ENCODE data around the gene DTNA.

The DTNA gene

DNA sequence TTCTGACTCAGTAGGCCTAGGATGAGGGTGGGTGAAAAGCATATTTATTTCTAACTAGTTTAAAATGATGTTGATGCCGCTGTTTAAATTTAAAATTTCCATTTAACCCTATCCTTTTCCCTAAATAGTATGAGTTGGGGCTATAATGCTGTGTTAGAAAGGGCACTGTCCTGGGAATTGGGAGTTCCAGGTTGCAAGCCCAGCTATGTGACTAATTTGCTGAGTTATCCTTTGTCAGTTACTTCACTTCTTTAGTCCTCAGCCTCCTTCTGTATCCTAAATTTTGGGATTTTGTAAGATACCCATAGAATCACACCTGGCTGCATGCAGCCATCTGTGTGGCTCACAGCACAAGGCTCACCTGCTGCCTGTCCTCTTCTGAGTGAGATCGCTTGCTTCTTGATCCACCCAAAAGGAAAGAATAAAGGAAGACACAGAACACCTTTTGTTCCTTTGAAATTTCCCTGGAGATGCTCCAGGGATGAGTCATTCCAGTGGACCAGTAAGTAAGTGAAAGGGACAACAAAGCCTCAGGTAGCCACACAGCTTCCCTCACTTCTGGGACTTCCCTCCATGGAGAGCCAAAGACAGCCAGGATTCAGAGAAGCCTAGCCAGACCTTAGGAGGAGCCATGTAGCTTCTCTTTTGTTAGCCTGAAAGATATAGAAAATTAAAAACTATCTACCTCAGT, 97.2 kb downstream of the DTNA start:
- DNase-seq (ENCODE audit: low spot score): no peak

DNA sequence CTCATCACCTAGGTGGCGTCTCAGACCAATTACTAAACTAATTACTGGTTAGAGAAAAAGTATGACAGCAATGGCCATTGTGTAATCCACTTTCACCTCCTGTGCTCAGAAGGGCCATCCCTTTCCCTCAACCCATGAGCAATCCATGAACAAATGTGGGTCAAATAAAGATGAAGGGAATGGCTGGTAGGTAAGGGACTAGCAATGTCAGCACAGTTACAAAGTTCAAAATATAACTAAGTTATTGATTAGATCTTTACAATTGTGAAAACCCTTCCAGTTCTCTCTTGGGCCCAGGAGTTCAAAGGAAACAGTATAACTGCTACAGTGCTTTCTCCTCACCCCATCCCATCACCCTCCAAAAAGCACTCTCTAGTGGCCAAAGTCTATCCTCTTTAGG, 98.3 kb downstream of the DTNA start:
- DNase-seq (ENCODE audit: low spot score): no peak

DNA sequence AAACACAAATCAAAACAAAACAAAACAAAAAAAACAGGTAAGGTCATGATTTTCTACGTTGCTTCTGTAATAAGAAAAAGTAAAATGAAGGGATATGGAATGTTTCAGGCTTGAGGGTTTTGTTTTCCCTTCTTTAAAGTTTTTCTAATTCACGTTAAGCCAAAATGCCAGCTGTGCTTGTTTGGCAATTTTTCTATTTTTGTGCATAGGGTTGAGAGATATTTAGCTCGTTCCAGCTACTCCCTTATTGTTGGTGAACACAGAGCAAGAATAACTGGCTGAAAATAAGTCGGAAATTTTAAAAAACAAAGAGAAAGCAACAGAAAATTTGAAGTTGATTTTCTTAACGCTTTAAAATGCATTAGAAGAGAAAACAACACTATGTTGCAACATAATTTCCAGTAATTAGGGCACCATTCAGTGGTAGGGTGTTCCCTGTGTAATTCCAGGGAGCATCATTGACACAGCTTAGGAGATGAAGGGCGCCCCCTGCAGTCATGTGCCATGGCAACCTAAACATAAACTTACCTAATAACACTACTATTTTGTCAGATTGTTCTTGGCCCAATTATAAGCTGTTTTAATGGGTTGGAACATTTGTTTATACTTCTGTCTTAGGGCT, 99.5 kb downstream of the DTNA start:
- DNase-seq (ENCODE audit: low spot score): peak; percentile 52

DNA sequence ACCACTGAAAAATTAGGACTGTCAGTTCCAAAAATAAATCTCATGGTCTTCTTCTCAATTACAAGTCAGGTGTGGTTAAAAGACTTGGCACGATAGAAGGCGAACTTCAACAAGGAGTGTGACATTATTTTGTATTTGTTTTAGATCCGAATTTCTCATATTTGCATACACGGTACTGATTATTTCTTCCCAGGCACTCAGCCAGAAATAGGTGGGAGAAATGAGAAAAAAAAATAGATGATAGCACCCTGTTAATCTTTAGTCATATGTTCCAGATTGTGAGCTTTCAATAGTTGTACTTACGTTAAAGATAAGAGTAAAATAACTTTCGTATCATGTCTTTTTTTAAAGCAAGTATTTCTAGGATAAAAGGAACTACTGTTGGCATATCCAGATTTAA, 106.1 kb downstream of the DTNA start:
- no peak for DNase-seq (ENCODE audit: low spot score)

DNA sequence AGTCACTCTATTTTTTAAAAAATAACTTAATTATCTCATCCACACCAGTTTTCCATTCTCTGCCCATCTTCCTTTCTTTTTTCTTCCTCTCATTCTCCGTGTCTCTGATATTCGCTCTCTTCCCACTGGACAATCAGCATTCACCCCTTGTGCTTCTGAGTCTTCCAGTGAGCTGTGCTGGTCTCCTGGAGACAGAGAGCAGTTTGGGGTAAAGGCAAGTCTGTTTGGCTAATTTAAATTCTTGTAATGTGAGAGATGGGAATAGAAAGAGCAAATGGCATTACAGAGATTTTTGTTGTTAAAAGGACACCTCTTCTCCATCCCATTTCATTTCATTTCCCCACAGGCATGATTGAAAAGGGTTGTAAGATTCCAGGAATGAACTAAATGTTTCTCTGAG, 107.5 kb downstream of the DTNA start:
- DNase-seq (ENCODE audit: low spot score): peak; percentile 42

DNA sequence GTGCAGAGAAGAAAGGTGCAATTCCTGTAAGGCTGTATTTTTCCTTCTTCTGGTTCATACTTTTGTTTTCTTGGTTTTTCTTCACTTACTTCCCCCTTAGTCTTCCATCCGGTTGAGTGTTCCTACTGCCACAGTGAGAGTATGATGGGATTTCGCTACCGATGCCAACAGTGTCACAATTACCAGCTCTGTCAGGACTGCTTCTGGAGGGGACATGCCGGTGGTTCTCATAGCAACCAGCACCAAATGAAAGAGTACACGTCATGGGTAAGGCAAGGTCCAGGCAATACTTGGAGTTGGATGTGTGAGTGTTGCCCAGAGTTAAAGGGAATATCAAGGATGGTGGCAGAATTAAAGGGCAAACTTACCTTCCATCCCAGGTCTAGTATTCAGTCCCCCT, 108.0 kb downstream of the DTNA start:
- peak; percentile 80 for DNase-seq (ENCODE audit: low spot score)

DNA sequence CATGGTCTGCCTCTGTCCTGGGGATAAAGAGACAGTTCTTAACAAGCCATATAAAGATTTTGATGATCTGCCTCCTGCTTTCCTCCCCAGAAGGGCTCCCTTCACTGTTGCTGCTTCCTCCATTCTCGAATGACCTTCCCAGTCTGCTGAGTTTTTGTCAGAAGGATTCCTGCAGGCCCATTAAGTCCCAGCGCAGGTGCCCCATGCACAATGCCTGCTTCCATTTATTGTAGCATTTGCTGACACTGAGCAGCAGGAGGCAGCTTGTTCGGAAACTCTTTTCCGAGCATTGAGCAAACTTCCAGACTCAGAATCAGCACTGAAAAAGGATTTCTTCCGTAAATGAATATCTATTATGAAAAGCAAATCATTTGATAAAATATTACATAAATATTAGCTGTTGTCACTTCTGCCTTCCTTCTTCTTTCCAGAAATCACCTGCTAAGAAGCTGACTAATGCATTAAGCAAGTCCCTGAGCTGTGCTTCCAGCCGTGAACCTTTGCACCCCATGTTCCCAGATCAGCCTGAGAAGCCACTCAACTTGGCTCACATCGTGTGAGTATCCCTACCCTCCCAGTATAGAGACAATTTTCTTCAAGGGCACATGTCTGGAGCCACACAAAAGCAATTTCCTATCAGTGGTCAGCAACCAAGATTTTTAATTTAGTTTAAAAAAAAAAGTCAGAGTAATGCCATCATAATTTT, 110.4 kb downstream of the DTNA start:
- no peak for DNase-seq (ENCODE audit: low spot score)

DNA sequence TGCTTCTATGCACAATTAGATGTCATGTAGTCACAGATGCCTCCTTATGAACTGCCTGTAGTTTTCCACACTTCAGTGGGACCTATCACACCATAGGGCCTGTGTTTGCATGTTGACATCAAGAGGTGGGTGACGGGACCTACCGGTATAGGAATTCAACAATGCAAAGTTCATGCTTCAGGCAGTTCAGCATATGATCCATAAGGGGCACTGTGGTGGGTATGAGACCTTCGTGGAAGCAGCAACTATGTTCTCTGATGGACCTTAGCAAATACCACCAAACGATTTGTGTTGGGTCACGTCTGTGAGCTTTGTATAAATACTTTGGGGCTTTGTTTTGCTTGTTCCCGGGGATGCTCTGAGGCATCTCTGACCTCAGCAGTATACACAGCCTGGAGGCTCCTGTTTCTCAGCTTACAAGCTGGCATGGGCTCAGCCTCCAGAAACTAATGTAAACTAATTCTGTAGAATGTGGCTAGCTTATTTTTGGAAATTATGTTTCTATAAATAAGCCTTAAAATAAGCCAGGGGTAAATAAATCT, 111.6 kb downstream of the DTNA start:
- DNase-seq (ENCODE audit: low spot score): no peak

DNA sequence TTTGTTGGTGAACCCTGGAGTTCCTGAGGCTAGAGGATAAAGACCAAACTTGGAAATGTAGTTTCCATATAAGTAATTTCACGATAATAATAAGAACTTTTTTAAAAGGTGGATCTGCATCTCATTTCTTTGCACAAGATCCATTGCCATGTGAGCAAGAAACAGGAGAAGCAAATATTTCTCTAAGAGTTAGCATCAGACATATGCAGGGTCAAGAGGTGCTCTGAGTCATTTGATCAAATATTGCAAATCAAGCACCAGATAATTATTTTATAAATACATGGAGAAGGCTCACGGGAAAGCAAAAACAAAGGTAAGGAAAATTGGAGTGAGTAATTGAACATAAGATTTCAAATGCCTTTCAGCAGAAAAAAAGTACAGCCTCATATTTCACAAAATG, 118.0 kb downstream of the DTNA start:
- DNase-seq (ENCODE audit: low spot score): no peak

DNA sequence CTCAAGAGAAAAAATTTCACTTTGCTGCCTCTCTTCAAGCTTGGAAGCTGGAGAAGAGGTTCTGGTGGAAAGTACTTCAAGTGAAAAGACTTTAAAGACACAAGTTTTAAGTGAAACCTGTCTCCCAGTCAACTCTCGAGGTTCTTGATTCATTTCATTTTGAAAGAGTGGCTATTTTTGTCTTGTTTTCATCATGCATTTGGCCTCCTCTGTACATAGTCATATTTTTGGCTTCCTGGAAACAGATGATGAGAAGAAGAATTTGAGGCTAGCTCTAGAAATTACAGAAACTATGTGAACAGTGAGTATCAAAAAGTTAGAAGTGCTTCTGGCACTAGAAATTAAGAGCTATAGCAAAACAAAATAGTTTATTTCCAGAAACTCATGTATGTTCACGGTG, 124.8 kb downstream of the DTNA start:
- no peak for DNase-seq (ENCODE audit: low spot score)

DNA sequence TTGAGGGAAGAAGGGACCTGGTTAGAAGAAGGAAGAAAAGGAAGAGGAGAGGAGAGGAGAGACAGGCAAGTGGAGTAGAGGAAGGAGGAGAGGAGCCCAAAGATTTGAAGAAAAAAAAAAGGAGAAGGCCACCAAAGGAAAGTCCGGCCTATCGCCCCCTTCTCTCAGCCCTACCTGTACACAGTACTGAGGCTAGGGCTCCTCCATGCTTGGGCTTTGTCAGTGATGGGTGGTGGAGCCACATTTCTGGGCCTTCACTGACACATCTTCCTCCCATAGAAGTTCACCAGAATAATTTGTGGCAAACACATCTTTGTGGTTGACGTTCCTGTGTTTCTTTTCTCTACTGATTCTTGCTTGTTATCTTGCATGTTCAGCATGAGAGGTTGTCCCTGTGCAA, 125.4 kb downstream of the DTNA start:
- DNase-seq (ENCODE audit: low spot score): no peak

DNA sequence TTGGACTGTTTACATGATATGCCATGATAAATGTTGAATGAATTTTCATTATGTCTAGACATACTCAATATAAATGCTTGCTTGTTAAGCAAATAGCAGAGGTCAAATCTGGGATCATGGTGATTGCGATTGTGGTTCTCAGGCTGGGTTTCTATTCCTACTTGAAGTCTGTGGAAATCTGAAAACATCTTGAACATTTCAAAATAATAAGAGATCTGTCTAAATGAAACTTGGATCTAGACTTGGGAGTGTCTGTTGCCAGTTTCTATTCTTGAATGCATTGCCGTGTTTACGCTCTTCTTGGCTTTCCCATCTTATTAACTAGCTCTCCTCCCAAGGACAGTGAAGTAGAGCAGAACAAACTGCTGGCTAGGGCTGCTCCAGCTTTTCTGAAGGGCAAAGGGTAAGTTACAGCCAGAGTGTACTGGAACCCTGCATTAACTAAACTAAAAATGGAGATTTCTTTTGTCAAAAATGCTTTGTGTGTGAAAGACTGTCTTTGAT, 127.7 kb downstream of the DTNA start:
- peak; percentile 55 for DNase-seq (ENCODE audit: low spot score)

DNA sequence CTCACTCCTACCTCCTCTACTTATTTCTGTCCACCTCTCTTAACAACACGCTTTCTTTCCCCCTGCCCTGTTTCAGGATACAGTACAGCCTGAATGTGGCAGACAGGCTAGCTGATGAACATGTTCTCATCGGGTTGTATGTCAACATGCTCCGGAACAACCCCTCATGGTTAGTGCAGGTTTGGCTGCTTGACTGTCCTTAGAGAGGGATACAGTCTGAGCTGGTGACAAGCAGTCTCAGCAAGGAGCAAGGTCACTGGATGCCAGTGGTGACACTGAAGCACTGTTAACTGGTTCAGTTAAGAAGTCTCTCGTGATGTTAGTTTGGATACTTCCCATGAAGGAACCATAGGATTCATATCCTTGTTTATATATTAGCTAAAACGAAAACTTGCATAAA, 128.6 kb downstream of the DTNA start:
- no peak for DNase-seq (ENCODE audit: low spot score)

DNA sequence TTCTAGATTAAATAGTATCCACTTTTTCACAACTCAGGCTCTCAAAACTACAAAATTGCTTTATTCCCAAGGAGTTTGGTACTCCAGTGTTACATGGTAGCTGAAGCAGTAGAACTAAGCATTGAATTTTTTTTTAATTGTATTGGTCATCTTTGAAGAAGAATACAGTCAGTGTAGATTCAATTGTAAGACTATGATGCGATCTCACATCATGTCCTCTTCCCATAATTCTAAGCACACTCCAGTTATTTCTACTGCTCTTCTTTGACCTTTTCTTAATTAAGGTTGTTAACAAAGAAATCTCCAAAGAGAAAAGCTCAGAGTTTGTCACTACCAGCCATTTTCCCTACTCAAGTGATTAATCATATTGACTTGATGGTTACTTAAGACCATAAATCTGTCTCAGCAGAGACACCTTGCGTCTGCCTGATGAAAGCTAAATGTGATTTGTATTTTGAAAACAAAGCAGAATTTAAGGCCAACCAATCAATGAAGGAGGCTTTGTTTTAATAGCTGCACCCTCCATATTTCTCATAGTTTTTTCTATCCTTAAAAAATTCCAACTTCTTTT, 130.2 kb downstream of the DTNA start:
- DNase-seq (ENCODE audit: low spot score): no peak

DNA sequence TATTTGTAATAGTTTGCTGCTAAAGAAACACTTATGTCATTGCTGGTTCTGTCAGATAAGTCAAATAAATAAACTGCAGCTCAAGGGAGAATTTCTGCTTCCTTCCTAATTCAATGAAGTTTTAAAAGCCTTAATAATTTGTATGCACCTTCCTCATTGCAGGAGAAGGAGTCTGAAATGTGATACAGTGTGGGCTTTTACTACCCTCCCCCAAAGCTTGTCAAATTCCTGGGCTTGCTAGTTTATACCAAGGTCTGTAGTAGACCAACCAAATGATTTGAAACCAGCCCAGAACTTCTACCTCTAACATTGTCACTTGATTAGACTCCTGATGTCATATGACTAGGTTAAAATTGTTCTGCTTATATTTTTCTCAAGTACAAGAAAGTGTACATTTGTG, 131.8 kb downstream of the DTNA start:
- no peak for DNase-seq (ENCODE audit: low spot score)

DNA sequence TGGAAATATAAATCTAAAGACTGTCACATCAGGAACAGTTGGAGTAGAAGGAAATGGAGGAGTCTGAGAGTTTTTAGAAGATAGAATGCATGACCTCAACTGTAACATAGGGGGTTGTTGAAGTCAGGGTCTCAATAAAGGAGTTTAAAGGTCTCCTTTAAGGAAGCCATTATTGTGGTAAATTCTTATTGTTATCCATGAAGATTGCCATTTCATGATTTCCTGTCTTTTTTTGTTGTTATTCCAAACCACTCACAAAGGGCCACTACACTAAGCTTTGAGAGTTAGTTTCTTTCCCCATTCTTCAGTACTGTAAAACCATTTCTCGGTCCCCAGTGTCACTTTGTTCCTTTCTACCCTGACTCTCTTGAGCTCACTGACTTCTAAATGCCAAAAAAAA, 134.0 kb downstream of the DTNA start:
- no peak for DNase-seq (ENCODE audit: low spot score)

DNA sequence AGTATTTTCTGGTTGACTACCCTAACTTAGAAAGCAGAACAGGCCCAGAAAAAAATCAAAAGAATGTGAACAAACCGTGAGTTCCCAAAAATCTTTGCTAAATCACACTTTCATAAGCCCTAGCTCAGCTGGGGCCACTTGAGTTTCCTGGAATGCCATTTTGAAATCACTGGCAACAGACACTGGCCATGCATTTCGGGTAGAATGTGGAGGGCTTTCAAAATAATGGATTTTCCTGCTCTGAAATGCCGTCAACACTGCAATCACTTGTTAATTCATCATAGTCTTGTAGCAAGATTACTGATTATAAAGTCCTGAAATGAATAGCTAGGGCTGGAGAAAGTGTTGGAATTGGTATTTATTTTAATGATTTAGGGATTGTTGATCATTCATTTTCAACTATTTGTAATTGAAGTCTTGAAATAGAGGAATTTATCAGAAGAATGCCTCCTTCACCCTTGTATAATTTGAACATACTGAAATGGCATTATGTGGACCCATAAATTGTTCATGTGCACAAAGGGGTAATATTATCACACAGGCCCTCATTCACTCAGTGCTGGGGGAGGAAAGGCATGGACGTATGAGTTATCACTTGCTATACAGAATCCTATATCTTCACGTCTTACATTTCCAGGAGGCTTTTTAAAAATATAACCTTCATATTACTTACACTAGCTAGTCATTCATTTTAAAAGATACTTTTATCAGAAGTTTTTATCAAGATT, 134.8 kb downstream of the DTNA start:
- DNase-seq (ENCODE audit: low spot score): no peak

DNA sequence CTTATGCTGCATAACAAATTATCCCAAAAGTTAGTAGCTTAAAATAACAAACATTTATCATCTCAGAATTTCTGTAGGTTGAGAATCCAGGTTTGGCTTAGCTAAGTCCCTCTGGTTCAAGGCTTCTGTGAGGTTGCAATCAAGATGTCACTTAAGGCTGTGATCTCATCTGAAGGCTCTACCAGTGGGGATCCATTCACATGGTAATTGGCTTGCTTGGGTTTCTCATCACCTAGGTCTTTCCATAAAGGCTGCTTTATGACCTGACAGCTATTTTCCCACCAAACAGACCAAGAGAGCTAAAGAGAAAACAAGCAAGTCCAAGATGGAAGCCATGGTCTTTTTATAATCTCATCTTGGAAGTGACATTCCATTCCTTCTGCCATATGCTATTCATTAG, 137.3 kb downstream of the DTNA start:
- DNase-seq (ENCODE audit: low spot score): no peak

DNA sequence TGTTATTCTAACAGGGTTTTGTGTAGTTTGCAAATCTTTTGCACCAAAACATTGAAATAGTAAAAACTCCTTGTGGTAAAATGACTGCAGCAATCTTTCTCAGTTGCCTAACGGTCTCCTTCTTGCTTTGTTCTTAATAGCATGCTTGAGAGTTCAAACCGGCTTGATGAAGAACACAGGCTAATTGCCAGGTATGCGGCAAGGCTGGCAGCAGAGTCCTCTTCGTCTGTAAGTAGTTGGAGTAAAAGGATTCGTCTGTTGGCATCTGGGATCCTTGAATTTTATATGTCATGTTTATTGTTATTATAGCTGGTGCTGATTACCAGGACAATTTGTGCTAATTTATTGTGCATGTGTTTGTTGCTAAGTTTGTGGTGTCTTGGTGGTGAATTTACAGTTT, 138.1 kb downstream of the DTNA start:
- no peak for DNase-seq (ENCODE audit: low spot score)

DNA sequence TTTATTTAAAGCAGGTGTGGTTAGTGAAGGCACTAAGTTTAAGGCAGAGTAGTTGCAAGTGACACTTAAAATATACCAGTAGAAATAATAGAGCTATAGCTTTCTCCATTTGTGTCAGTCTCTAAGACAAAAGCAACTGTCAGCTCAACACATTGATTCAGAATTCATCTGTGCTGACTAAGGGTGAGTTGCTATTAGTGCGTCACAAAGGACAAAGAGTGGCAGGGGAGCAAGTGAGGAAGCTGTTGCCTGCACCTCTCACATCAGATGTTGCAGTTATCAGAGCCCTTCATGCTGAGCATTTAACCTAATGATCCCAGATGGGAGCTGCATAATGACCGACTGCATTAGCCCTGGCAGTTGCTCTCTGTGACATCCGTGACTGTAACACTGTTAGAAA, 138.6 kb downstream of the DTNA start:
- no peak for DNase-seq (ENCODE audit: low spot score)

DNA sequence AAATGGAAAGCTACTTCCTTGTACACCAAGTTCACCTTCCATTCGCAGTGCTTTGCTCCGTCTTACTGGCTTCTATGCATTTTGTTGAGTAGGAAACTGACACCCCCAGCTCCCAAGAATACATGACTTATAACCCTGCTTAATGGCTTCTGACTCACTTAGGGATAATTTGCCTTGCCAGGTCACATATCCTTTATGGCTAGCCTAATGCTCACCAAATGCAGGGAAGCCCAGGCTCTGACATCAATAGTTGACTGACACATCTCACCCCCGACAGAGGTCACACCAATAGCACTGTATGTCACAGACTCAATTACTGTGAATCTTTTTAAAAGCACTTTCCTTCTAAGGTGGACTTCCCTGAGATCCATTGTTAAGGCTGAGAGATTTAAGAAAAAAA, 147.2 kb downstream of the DTNA start:
- DNase-seq (ENCODE audit: low spot score): no peak

DNA sequence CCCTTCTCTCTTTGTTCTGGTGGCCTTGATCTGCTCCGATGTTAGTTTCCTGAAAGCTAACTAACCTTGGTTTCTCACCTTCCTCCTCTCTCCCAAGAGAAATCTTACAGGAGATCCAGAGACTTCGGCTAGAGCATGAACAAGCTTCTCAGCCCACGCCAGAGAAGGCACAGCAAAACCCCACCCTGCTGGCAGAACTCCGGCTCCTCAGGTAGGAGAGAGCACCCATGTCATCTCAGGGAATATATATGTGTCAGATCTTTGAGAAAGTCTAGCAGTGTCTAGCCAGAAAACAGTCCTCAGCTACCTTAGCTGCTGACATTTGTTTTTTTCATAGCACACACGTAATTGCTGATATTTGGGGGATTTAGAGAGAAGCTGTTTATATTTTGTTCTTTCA, 148.1 kb downstream of the DTNA start:
- DNase-seq (ENCODE audit: low spot score): no peak

All from globus pallidus (tissue), 1 donor.